ENCODE results near the gene PLEKHM2.

PLEKHM2 gene

DNA sequence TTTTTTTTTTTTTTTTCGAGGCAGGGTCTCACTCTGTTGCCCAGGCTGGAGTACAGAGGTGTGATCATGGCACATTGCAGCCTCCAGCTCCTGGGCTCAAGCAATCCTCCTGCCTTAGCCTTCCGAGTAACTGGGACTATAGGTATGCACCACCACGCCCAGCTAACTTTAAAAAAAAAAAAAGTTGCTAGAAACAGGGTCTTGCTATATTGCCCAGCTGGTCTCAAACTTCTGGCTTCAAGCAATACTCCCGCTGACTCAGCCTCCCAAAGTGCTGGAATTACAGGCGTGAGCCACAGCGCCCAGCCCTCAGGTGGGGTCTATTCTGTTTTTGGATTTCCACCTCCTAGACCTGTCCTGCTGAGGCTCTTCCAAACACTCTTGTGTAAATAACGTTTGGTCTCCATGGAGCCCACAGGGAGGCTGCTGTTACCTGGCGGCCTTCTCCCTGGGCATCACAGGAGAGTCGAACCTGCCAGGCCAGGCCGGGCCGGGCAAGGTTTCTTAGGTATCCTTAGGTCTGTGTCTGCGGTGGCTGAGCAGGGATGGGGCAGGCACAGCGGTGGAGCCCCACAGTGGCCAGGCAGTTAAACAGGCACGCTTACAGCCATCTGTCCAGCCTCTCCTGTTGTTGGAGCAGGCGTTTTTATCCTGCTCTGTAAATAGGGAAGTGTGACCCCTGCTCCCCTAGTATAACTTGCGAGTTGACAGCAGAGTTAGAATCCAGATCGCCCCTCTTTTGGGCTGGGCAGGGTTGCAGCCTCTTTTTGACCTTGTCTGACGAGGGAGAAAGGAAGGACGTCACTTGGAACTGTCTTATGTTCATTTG lies 18.8 kb downstream of the PLEKHM2 start:
- no CpG with 5 or more reads among the region's 19 CpGs for WGBS (ENCODE audit: insufficient coverage, insufficient read length)
- Histone ChIP-seq H3K27ac (ENCODE audit: low read length) (no peak overlapping the region), H3K4me3 (ENCODE audit: low read length) (no peak overlapping the region), H3K4me1 (ENCODE audit: control insufficient read depth, insufficient read depth, low read length) (no peaks in the 10 kb centered on the region), H3K27me3 (ENCODE audit: control insufficient read depth, insufficient read depth, low read length) (no peaks in the 10 kb centered on the region), H3K9me3 (ENCODE audit: control insufficient read depth, insufficient read depth, low read length) (no peaks in the 10 kb centered on the region), H3K36me3 (ENCODE audit: control insufficient read depth, insufficient read depth, low read length) (no peaks in the 10 kb centered on the region)
- no peak for DNase-seq (ENCODE audit: low read depth, low spot score)

DNA sequence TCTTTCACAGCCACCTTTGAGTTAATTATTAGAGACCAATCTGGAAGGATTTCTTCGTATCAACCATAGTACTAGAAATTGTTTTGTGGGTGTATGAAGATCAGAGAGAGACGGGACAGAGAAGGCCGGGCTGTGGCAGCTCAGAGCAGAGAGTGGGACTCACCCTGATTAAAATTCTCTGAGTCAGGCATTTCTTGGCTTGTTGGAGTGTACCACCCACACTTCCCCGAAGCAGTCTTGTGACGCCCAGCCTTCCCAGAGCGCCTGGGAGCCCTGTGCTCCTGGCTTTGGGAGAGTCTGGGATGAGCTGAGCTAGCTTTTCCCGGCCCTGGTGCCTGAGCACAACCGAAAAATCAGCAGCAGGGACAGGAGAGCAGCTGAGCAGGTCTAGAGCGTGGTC lies 19.4 kb downstream of the PLEKHM2 start:
- H3K27me3 ChIP-seq (ENCODE audit: control insufficient read depth, insufficient read depth, low read length) = no peaks in the 10 kb centered on the region
- H3K4me1 ChIP-seq (ENCODE audit: control insufficient read depth, insufficient read depth, low read length) = no peaks in the 10 kb centered on the region
- H3K27ac ChIP-seq (ENCODE audit: low read length) = no peak overlapping the region
- no peaks in the 10 kb centered on the region for H3K36me3 ChIP-seq (ENCODE audit: control insufficient read depth, insufficient read depth, low read length)
- H3K4me3 ChIP-seq (ENCODE audit: low read length) = no peak overlapping the region
- no peaks in the 10 kb centered on the region for H3K9me3 ChIP-seq (ENCODE audit: control insufficient read depth, insufficient read depth, low read length)
- no CpG with 5 or more reads among the region's 9 CpGs for WGBS (ENCODE audit: insufficient coverage, insufficient read length)
- DNase-seq (ENCODE audit: low read depth, low spot score) = no peak

DNA sequence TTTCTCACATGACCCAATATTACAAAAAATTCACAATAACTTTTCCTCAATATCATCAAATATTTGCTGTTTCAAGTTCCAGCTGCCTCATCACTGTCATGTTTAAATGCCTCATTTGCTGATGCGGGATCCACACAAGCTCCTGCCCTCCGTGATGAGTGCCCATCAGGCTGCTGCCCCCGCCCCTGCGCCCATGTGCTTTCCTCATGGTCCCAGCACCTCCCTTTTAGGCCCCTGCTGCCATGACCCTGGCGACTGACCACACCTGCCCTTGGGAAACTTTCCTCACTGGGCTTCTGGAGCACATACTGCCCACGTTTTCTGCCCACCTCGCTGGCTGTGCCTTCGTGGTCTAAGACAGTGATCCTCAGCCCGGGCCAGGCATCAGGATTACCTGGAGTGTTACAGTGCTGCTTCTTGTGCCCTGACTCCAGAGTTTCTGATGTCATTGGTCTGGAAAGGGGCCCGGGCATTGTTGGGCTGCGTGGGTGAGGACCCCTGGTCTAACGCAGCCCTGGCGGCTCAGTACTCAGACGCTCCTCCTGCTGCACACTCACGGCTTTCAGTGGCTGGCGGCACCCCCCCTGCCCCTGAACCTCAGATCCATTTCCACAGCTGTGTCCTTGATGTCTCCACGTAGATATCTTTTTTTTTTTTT lies 20.5 kb downstream of the PLEKHM2 start:
- Histone ChIP-seq H3K36me3 (ENCODE audit: control insufficient read depth, insufficient read depth, low read length) (no peaks in the 10 kb centered on the region), H3K4me1 (ENCODE audit: control insufficient read depth, insufficient read depth, low read length) (no peaks in the 10 kb centered on the region), H3K4me3 (ENCODE audit: low read length) (no peak overlapping the region), H3K9me3 (ENCODE audit: control insufficient read depth, insufficient read depth, low read length) (no peaks in the 10 kb centered on the region), H3K27me3 (ENCODE audit: control insufficient read depth, insufficient read depth, low read length) (no peaks in the 10 kb centered on the region), H3K27ac (ENCODE audit: low read length) (no peak overlapping the region)
- no CpG with 5 or more reads among the region's 17 CpGs for WGBS (ENCODE audit: insufficient coverage, insufficient read length)
- no peak for DNase-seq (ENCODE audit: low read depth, low spot score)

DNA sequence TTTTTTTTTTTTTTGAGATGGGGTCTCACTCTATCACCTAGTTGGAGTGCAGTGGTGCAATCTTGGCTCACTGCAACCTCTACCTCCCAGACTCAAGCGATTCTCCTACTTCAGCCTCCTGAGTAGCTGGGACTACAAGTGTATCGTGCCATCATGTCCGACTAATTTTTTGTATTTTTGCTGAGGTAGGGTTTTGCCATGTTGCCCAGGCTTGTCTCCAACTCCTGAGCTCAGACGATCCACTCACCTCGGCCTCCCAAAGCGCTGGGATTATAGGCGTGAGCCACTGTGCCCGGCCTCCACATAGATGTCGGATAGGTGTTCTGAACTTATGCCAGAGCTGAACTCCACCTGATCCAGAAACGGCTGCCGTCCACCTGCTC lies 21.1 kb downstream of the PLEKHM2 start:
- Histone ChIP-seq H3K36me3 (ENCODE audit: control insufficient read depth, insufficient read depth, low read length) (no peaks in the 10 kb centered on the region), H3K9me3 (ENCODE audit: control insufficient read depth, insufficient read depth, low read length) (no peaks in the 10 kb centered on the region), H3K4me1 (ENCODE audit: control insufficient read depth, insufficient read depth, low read length) (no peaks in the 10 kb centered on the region), H3K27ac (ENCODE audit: low read length) (no peak overlapping the region), H3K27me3 (ENCODE audit: control insufficient read depth, insufficient read depth, low read length) (no peaks in the 10 kb centered on the region), H3K4me3 (ENCODE audit: low read length) (no peak overlapping the region)
- DNase-seq (ENCODE audit: low read depth, low spot score) = no peak
- WGBS (ENCODE audit: insufficient coverage, insufficient read length) = no CpG with 5 or more reads among the region's 11 CpGs

DNA sequence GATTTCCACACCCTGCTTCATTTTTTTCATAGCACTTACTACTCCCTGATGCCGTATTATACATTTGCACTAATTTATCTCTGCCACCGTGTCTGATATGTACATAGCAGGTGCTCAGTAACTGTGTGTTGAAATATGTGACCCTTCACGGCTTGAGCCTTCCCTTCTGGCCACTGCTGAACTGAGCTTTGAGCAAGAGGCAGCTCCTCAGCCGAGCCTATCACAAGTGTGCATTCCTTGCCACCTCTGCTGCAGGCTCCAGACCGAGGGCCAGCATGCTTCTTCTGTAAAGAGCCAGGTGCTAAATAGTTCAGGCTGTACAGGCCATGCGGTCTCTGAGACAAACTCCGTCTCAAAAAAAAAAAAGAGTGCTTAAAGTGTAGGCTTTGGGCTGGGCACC lies 22.6 kb downstream of the PLEKHM2 start:
- Histone ChIP-seq H3K9me3 (ENCODE audit: control insufficient read depth, insufficient read depth, low read length) (no peaks in the 10 kb centered on the region), H3K36me3 (ENCODE audit: control insufficient read depth, insufficient read depth, low read length) (no peaks in the 10 kb centered on the region), H3K27me3 (ENCODE audit: control insufficient read depth, insufficient read depth, low read length) (no peaks in the 10 kb centered on the region), H3K4me3 (ENCODE audit: low read length) (no peak overlapping the region), H3K4me1 (ENCODE audit: control insufficient read depth, insufficient read depth, low read length) (no peaks in the 10 kb centered on the region), H3K27ac (ENCODE audit: low read length) (no peak overlapping the region)
- no peak for DNase-seq (ENCODE audit: low read depth, low spot score)
- WGBS (ENCODE audit: insufficient coverage, insufficient read length) = no CpG with 5 or more reads among the region's 7 CpGs

DNA sequence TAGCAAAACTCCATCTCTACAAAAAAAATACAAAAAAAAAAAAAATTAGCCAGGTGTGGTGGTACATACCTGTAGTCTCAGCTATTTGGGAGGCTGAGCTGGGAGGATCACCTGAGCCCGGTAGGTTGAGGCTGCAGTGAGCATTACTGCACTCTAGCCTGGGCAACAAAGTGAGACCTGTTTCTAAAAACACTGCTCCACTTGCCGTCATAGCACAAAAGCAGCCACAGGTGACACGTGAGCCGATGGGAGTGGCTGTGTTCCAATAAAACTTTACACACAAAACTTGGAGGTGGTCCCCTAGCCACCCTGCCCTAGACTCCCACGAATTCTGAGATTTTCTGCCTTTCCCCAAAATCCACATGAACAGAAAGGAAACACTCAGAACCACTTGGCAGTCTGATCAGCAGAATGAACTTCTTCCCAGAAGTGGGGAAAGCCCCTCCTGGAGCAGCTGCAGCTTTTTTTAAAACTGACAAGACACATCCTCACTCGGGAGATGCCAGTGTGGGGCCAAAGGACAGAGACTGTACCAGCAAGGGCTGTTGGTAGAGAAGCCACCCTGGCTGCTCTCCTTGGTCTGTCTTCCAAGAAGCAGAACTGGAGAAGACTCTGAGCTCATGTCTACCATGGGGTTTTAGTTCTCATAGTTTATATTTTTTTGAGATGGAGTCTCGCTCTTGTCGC lies 23.3 kb downstream of the PLEKHM2 start:
- H3K27ac ChIP-seq (ENCODE audit: low read length) = no peak overlapping the region
- no peak overlapping the region for H3K4me3 ChIP-seq (ENCODE audit: low read length)
- H3K36me3 ChIP-seq (ENCODE audit: control insufficient read depth, insufficient read depth, low read length) = no peaks in the 10 kb centered on the region
- H3K4me1 ChIP-seq (ENCODE audit: control insufficient read depth, insufficient read depth, low read length) = no peaks in the 10 kb centered on the region
- H3K9me3 ChIP-seq (ENCODE audit: control insufficient read depth, insufficient read depth, low read length) = no peaks in the 10 kb centered on the region
- H3K27me3 ChIP-seq (ENCODE audit: control insufficient read depth, insufficient read depth, low read length) = no peaks in the 10 kb centered on the region
- no peak for DNase-seq (ENCODE audit: low read depth, low spot score)
- no CpG with 5 or more reads among the region's 8 CpGs for WGBS (ENCODE audit: insufficient coverage, insufficient read length)

DNA sequence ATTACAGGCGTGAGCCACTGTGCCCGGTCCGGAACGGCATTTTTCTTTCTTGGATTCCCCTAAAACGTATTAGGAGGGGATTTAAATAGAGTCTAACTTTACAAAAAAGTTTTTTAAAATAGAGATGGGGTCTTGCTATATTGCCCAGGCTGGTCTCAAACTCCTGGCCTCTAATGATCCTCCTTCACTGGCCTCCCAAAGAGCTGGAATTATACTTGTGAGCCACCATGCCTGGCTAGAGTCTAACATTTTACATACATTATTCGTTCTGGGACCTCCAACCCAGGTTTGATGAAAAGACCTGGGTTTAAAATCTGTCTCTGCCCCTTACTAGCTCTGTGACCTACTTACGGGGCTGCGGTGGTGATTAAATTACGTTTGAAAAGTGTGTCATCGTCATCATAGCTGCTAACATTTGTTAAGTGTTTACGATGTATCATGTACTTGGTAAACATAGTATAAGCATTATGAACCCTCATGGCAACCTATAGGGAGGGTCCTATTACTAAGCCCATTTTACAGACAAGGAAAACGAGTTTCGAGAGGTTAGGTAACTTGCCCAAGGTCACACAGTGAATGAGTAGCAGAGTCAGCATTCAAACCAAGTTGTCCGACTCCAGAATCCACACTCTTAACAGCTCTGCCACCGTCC lies 24.5 kb downstream of the PLEKHM2 start:
- H3K9me3 ChIP-seq (ENCODE audit: control insufficient read depth, insufficient read depth, low read length) = no peaks in the 10 kb centered on the region
- WGBS (ENCODE audit: insufficient coverage, insufficient read length) = no CpG with 5 or more reads among the region's 15 CpGs
- H3K27me3 ChIP-seq (ENCODE audit: control insufficient read depth, insufficient read depth, low read length) = no peaks in the 10 kb centered on the region
- no peak overlapping the region for H3K4me3 ChIP-seq (ENCODE audit: low read length)
- no peak for DNase-seq (ENCODE audit: low read depth, low spot score)
- no peaks in the 10 kb centered on the region for H3K36me3 ChIP-seq (ENCODE audit: control insufficient read depth, insufficient read depth, low read length)
- H3K27ac ChIP-seq (ENCODE audit: low read length) = no peak overlapping the region
- H3K4me1 ChIP-seq (ENCODE audit: control insufficient read depth, insufficient read depth, low read length) = no peaks in the 10 kb centered on the region

DNA sequence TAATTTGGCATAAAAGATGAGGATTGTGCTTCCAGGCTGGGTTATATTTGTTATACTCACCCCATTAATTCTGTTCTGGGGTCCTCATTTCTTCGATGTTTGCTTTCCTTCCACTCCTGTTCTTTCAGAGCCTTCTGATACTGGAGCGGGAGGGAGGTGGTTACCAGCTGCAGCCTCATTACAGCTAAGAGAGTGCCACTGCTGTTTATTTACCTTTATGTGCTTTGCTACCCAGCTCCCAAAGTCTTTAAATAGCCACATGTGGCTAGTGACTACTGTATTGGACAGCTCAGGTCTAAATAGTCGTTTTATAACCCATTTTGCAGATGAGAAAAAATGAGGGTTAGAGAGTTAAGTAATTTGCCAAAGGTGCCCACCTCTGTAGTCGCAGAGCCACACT lies 25.1 kb downstream of the PLEKHM2 start:
- Histone ChIP-seq H3K9me3 (ENCODE audit: control insufficient read depth, insufficient read depth, low read length) (no peaks in the 10 kb centered on the region), H3K27me3 (ENCODE audit: control insufficient read depth, insufficient read depth, low read length) (no peaks in the 10 kb centered on the region), H3K4me1 (ENCODE audit: control insufficient read depth, insufficient read depth, low read length) (no peaks in the 10 kb centered on the region), H3K27ac (ENCODE audit: low read length) (no peak overlapping the region), H3K4me3 (ENCODE audit: low read length) (no peak overlapping the region), H3K36me3 (ENCODE audit: control insufficient read depth, insufficient read depth, low read length) (no peaks in the 10 kb centered on the region)
- no peak for DNase-seq (ENCODE audit: low read depth, low spot score)
- no CpG with 5 or more reads among the region's 4 CpGs for WGBS (ENCODE audit: insufficient coverage, insufficient read length)

DNA sequence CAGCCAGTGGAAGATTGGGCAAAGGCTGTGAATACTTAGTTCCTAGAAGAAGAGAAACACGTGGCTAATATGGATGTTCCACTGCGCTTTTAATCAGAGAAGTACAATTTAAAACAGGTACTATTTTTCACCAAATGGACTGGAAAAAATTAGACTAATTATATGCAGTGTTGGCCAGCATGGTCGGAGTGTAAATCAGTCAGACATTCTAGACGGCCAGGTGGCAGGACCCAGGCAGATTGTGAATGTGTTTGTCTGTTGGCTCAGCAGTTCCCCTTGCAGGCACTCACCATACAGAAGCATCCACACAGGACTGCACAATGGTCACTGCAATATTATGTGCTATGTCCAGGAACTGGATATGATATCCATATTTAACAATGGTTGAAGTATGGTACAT lies 28.0 kb downstream of the PLEKHM2 start:
- no peak overlapping the region for H3K27ac ChIP-seq (ENCODE audit: low read length)
- no peak for DNase-seq (ENCODE audit: low read depth, low spot score)
- no CpG with 5 or more reads among the region's 4 CpGs for WGBS (ENCODE audit: insufficient coverage, insufficient read length)
- no peaks in the 10 kb centered on the region; the same call in 1 of the 2 replicates for H3K36me3 ChIP-seq (ENCODE audit: control insufficient read depth, insufficient read depth, low read length)
- no peak overlapping the region for H3K4me3 ChIP-seq (ENCODE audit: low read length)
- no peaks in the 10 kb centered on the region for H3K9me3 ChIP-seq (ENCODE audit: control insufficient read depth, insufficient read depth, low read length)
- H3K27me3 ChIP-seq (ENCODE audit: control insufficient read depth, insufficient read depth, low read length) = no peaks in the 10 kb centered on the region
- H3K4me1 ChIP-seq (ENCODE audit: control insufficient read depth, insufficient read depth, low read length) = no peaks in the 10 kb centered on the region

DNA sequence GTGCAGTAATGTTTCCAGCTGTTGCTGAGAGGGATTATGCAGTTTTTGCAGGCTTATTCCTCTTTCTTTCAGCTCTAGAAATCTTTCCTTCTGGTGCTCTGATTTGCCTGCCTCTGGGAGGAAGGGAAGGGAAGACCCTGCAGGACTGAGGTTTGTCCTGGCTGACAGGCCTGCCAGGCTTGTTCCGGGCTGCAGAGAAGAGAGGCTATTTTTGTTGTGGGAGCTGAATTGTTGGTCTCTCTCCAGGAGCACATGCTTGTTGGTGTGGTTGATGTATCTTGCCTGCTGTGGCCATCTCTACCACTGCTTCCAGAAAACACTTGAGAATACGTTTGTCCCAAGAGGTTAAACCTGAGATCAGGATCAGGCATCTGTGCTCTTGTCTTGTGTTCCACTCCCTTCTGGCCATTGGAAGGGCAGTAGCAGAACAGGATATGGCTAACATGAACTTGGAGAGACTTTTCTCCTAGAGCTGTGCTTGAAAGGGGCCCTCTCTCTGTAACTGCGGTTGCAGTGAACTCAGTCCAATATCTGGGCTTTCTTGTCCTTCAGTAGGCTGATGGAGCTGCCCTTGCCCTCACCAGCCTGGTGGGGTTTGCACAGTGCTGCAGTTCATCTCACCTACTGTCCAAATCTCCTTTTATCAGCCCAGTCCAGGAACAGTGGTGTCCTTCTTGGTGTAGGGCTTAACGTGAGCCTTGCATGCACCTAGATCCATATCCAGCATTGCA lies 30.5 kb downstream of the PLEKHM2 start:
- no peak for DNase-seq (ENCODE audit: low read depth, low spot score)
- Histone ChIP-seq H3K27me3 (ENCODE audit: control insufficient read depth, insufficient read depth, low read length) (no peaks in the 10 kb centered on the region), H3K9me3 (ENCODE audit: control insufficient read depth, insufficient read depth, low read length) (no peaks in the 10 kb centered on the region), H3K27ac (ENCODE audit: low read length) (no peak overlapping the region), H3K36me3 (ENCODE audit: control insufficient read depth, insufficient read depth, low read length) (peaks cover 6% of the 10 kb centered on the region), H3K4me1 (ENCODE audit: control insufficient read depth, insufficient read depth, low read length) (no peaks in the 10 kb centered on the region), H3K4me3 (ENCODE audit: low read length) (no peak overlapping the region)
- WGBS (ENCODE audit: insufficient coverage, insufficient read length) = no CpG with 5 or more reads among the region's 4 CpGs

Data from iPS DF 6.9 (cell line).